NCI-H2227 (cell line): ENCODE measurements around the gene SNX33.
A peak's percentile ranks its signal among the peaks of the same experiment; 100 is the strongest.
"Not testable (repeated sequence)": the region's sequence is repeated elsewhere in the genome, so short reads cannot be mapped to it uniquely, and the experiment has no call there.

Source experiments
- DNase-seq: peaks from one replicate; lab custom pipeline; 2025; ENCODE audit not compliant: unreplicated experiment; lab: John Stamatoyannopoulos, UW

SNX33 gene, protein sequence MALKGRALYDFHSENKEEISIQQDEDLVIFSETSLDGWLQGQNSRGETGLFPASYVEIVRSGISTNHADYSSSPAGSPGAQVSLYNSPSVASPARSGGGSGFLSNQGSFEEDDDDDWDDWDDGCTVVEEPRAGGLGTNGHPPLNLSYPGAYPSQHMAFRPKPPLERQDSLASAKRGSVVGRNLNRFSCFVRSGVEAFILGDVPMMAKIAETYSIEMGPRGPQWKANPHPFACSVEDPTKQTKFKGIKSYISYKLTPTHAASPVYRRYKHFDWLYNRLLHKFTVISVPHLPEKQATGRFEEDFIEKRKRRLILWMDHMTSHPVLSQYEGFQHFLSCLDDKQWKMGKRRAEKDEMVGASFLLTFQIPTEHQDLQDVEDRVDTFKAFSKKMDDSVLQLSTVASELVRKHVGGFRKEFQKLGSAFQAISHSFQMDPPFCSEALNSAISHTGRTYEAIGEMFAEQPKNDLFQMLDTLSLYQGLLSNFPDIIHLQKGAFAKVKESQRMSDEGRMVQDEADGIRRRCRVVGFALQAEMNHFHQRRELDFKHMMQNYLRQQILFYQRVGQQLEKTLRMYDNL

DNA sequence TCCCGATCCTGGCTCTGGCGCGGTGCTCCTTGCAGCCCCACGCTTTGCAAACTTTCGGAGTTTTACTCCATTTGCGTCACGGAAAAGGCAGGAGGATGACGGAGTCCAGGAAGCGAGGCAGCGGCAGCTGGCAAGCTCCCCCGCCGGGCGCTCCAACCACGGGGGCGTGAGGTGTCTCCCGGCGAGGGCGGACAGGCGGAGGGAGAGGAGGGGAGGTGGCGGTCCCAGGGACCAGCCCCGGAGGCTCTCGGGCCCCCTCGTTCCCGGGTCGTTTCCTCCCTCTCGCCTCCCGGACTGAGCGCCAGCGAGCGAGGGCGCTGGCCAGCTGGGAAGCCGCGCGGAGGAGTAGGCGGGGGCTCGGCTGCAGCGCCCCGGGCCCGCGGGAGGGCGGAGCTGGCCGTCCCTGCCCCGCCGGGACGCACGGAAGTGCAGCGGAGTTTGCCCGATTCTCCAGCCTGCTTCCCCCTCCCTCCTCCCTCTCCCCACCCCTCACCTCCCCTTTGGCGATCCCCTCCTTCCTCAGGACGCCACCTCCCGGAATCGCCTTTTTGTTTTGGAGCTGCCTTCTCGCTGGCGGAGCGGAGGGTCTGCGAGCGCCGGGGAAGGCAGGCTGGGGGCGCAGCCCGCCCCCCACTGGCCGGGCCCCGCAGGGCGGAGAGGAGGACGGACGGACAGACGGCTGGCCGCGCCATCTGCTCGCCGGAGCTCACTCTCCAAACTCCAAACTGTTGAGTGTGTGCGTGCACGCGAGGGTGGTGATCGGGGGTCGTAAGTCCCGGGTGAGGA, at the start of gene SNX33:
SNX33 (plus strand) TSS at position 543 of the 786 bp plus-strand sequence. CDS start 1,191 bp downstream, outside the sequence.
- peak; percentile 56 for DNase-seq

DNA sequence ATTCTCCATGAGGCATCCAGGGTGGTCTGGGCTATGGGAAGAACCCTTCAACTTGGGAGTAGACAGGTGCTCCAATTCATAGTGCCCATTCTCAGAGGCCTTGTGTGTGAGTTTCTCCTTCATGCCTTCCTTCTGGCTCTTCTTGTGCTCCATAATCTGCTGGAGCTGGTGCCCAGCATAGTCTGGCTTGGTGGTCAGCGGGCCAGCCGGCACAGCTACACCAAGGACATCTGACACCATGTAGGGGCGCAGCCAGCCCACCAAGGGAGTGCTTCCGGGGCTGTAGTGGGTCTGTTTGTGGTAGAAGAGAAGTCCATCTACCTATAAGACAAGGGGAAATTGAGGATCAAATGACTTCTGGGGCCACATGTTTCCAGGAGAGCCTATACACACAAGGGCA, 49.4 kb upstream of the SNX33 start:
- DNase-seq: no peak

DNA sequence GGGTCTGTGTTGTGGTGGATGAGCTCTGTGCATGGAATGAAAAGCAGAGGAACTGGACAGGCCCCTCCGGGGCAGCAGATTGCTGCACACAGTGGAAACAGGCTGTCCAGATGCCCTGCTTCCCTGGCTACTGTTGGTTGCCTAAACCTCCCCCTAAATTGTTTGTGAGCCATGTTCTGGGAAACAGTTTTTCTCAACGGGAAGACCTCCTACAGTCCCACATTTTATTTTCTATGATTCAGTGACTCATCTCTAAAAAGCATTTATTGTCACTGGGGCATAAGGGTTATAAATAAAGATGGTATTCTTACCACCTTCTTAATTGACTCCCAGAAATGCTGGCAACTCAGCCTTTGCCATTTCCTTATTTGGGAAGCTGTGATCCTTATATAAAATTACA, 48.3 kb upstream of the SNX33 start:
- no peak for DNase-seq

DNA sequence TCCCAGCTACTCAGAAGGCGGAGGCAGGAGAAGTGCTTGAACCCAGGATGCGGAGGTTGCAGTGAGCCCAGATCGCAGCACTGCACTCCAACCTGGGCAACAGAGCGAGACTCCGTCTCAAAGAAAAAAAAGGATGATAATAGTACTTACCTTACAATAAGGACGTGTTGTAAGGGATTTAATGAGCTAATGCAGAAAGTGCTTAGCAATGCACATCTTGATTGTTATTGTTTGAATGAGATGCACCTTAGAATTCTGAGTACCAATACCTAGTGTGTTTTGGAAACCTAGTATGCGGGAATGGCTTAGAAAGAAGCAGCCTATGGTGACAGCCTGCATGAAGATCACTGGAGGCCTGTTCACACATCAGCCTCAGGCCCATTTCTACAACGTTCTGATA, 41.7 kb upstream of the SNX33 start:
- DNase-seq: no peak

DNA sequence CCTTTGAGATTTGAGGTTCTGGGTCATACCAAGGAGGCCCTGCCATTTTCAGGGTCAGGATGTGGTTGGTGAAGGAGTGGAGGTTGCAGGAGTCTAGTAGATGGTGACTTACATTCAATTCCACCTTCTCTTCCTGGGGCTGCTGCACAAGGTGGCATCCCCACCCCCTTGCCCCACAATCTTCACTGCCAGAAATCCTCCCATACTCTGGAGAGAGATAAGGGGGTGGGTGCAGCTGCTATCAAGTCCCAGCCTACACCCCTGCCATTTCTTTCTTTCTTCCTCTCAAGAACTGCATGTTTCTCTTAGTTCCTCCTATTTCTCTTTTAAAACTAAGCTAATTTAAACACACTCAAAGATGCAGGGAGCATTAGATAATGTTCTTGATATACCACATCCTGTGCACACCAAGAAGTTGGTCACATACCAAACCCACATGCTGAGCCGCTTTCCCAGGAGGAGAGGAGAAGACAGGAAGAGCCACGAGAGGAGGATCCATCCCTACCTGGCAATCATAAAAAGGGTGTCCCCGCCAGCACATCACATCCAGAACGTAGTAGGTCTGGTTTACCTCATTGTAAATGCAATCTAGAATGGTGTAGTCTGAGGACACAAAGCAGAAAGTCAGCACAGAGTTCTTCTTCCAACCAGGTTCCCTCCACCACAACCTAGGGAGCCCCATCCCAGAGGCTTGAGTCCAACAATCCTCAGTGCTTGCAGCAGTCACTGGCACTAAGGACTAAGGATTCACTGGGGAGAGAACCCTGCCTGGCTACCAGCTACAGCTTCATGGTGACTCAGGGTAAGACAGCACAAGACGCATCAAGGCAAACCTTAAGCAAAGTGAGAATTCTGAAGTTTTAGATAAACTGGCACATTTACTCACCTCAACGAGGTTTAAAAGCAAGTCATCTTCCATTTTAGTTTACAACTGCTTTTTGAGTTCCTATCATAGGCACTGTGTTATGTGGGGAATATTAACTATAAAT, 40.7 kb upstream of the SNX33 start:
- no peak for DNase-seq

DNA sequence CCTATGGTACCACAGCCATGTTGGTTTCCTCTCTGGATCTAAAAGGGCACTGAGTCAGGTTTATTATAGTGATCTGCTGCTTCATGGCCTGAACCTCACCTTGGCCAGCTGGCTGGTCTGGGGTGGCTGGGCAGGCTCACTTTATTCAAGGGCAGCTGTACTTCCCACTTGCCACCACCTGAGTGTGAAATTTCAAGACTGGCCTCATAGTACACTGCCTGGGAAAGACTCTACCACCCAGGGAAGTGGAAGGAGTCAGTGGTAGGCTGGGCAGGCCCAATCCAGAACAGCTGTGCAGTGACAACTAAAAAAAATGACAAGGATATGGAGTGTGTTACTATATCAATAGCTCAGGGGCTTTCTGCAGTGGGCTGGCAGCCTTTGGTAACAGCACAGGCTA, 30.9 kb upstream of the SNX33 start:
- DNase-seq: no peak

DNA sequence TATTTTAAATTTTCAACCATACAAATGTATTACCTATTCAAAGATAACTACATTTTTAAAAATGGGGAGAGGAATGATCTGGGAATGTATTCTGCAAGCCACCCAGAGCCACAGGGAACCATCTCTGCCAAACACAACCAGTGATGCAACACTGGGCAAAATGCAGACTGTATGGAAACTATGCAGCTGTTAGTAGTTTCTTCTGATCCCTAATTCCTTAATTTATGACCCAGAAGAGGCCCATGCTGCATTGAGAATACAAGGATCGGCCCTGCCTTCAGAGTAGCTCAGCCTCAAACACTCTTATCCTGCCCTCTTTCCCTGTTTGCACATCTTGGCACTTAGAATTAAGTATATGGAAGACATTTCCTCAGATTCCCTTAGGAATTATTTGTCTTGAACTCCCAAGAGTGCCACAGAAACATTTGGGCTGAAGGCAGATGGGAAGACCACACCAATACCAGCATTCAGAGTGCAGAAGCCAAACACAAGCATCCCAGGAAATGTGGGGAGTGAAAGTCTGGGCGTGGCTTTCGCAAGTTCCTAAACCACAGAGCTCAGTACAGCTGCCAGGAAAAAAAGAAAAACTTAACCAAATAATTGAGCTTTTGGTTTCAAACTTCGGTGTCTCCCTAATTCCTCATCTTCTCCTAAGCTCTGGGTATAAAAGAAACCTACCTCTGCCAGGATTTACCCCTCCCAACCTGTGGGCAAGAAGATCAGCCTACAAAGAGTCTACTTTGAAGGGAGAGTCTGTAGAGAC, 27.5 kb upstream of the SNX33 start:
- DNase-seq: no peak

DNA sequence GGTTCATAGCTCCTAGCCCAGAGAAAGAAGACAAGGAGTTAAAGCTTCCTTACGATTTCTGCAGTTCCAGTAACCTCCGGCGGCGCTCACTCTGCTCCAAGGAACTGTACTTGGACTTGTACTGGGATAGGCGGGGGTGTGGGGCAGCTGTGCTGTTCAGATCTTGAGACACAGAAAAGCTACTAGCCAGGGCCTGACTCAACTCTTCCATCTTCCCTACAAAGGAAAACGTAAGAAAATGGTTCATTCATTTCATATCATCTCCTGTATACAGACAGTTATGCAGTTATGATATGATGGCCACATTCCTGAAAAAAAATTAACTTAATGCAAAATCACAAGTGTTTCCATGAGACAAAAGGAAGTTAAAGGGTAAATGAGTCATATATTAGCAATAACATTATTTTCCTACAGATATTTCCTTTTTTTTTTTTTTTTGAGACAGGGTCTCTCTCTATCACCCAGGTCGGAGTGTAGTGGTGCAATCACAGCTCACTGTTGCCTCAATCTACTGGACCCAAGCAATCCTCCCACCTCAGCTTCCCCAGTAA, 26.8 kb upstream of the SNX33 start:
- DNase-seq: no peak

DNA sequence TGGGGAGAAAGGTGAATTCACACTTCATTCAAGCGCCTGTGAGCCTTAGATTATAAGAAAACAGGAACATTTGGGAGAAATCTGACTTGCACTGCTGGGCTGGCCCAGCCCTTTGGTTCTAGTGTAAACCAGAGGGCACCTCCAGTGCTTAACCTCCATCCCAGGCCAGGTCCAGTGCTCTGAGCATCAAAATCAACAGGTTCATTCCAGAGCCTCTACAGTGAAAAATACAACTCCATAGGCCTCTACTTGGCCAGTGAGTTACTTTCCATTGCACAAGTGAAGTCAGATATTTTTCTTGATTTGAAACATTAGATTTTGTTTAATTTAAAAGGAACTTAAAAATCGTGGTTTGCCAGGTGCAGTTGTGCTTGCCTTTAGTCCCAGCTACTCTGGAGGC, 25.2 kb upstream of the SNX33 start:
- DNase-seq: no peak

DNA sequence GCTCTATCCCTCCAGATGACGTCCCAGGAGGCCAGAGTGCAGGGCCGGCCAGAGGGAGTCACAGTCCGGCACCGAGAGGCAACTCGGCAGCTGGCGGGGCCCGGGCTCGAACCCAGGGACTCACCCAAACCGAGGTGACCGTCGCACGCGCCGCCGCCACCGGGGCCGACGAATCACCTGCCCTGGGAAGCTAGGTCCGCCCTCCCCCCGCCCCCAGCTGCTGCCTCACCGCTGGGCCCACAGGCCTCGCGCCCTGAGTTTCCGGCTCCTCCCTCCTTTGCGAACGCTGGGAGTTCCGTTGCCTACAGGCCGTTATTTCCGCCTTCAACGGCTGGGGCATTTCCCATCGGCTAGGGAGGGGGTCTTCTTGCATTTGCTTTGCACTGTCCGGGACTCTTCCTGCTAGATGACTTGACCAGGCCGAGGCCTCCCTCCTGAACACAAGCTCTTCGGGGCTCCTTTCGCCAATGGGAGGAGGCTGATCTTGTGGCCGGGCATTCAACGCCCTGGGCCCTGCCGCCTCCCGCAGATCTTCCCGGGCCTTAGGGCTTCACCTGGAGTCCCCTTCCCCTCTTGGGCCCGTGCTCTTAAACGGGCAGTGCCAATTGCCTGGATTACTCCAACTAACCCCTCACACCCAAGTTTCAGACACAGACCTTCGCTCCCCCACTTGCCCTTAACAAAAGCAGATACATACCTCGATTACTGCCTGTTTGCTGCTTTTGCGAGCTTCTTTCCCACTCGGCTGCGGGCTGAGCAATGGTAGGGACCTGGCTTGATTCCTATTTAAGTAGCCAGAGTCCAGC, 22.0 kb upstream of the SNX33 start, which contains the start of gene SNUPN:
SNUPN (minus strand) TSS at position 184 of the 806 bp plus-strand sequence. CDS start 4,674 bp downstream, outside the sequence.
- peak; percentile 95 for DNase-seq

DNA sequence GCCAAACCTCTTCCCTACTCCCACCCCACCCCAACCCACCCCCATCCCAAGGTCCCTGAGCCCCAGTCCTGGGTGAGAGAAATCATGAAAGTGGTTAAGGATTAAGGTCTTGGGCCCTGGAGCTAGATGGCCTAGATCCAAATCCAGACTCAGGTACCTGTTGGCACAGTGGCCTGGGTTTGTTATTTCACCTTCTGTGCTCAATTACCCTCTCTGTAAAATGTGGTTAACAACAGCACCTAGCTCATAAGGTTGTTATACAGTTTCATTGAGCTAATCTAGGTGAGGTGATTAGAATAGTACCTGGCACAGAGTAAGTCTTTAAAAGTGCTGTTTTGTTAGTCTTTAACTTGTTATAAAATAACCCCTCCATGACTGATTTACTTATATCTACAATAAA, 15.8 kb upstream of the SNX33 start:
- no peak for DNase-seq

DNA sequence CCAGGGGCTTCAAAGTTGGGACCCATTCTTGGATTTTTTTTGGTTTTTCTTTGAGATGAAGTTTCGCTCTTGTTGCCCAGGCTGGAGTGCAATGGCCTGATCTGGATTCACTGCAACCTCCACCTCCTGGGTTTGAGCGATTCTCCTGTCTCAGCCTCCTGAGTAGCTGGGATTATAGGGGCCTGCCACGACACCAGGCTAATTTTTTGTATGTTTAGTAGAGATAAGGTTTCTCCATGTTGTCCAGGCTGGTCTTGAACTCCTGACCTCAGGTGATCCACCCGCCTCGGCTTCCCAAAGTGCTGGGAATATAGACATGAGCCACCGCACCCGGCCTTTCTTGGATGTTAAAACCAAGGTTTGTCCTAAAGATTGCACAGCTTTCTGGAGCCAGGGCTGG, 13.8 kb upstream of the SNX33 start:
- not testable (repeated sequence) for DNase-seq

DNA sequence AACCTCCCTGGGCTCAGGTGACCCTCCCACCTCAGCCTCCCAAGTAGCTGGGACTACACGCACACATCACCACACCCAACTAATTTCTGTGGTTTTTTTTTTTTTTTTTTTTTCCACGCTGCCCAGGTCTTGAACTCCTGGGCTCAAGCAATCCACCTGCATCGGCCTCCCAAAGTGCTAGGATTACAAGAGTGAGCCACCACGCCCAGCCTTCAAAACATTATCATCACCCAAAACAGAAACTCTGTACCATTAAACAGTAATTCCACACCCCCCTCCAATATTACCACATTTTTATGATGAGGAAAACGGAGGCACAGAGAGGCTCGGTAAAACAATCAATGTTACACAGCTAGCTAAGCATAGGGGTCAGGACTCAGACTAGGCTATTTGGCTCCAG, 11.7 kb upstream of the SNX33 start:
- no peak for DNase-seq

DNA sequence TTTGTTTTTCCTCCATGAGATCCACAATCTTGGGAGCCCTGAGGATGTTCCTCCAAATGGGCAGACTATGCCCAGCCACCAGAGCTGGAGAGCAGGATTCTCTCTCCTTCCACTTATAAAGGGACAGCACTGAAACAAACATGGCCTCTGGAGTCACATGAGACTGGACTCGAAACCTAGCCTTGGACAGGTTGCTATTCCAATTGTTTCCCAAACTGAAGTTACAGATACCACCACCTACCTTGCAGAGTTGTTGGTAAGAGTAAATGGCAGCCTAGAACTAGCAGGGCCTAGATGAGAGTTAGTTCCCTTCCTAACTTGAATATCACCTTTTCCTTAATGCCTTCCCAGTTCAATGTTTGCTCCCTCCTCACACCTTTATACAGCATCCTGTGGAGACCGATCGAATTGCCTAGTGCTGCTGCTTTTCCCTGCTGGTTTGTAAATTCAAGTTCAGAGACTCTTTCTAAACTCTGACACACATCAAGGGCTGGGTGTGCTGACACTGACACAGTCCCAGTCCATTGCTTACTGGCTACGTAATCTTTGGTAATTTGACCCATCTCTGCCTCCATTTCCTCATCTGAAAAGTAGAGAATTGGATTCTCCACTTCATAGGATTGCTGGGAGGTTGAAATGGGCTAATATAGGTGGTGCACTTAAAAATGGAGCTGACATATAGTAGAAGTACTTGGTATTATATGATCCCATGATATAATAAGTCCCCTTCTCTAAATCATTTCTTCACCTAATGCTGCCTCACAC, 10.3 kb upstream of the SNX33 start:
- DNase-seq: no peak

DNA sequence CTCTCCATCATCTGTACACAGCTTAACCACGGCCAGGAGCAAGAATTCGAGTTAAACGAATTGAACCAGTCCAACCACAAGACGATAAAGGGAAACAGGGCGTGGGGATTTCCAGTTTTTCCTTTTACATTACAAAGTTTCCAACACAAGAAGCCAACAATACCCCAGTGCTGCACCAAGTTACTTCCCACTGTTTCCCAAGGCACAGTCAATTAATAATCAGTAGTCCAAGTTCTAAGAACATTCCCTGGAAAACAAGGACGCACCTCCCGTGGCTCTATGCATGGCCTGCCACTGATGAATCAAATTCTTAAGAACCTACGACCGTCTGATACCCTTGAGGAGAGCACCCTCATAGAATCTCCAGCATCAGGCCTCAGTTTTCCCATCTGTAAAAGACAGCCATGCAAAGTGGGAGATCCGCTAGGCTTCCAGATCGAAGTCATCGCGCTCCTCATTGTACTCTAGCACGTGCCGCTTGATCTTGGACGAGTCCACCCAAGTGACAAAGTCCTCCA, 8.5 kb upstream of the SNX33 start:
- DNase-seq: no peak

DNA sequence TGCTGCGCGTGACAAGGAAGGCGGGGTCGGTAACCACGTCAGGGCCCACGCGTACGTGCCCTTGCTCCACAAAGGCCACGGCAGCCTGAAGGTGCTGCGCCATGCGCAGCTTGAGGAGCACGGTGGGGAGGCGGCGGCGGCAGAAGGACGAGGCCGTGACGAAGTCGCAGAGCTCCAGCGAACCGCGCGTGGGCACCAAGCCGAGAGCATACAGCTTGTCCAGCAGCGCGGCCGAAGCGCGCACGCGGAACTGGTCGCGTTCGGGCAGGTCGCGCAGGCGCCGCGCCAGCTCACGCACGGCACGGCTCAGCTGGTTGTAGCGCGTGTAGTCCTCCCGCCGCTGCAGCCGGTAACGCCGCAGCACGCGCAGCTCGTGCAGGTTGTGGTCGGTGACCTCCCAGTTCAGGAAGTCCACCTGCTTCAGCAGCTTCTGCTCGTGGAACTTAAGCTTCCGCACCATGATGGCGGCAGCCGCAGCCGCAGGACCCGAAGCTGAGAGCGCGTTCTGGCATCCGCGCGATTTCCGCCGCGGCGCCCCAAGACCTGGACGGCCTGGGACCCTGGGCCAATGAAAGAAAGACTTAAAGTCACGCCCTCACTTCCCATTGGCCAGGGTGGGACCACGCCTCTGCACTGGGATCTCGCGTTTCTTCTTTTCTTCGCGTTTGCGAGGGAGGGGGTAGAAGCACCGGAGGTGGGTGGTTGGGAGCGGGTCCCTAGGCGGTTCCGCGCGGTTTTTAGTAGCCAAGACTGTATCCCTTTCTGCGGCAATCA, 7.8 kb upstream of the SNX33 start, which contains the start of gene IMP3:
IMP3 (minus strand) TSS at position 516 of the 774 bp plus-strand sequence; CDS start at position 460, 56 bp downstream.
- peak; percentile 96 for DNase-seq
